ENCODE data around the gene ZNF593. TPM values are rescaled to one million over a fixed set of nuclear protein-coding genes. Genes with fewer than 3 reads are reported as not detected.
A peak's percentile ranks its signal among the peaks of the same experiment; 100 is the strongest.

Gene ZNF593
- polyA plus RNA-seq, 1 of the 3 experiments (the other 2 are of a cell fraction), result 64.8 TPM

GRCh38 chr1:26162220-26162709 lies 7.4 kb upstream of the ZNF593 start:
- CTCF ChIA-PET, result interaction anchor here (0.9 to 13.7 kb wide), 7 partner anchors 15 to 160 kb away, joined by 3 to 131 read pairs (median 9); no protein-coding TSS in a partner anchor

GRCh38 chr1:26163684-26164035 lies 6.0 kb upstream of the ZNF593 start:
- Histone ChIP-seq H3K4me1 (ENCODE audit: control insufficient read depth in 1 of 2, insufficient read depth in 2 of 2, low read depth in 1 of 2, low read length in 1 of 2) (peaks cover 0 to 18% of the 10 kb centered on the region in 2 experiments; a peak in 1 of 4 replicates), H3K4me3 (ENCODE audit: low read depth in 2 of 2, low read length in 1 of 2) (peak overlapping the region; percentile 49 to 56), H3K9me3 (no peaks in the 10 kb centered on the region), H3K27me3 (ENCODE audit: insufficient read depth) (no peaks in the 10 kb centered on the region), H3F3A (replicated peaks; ENCODE audit: insufficient read depth) (peaks cover under 1% of the 10 kb centered on the region), H3K9me2 (no peaks in the 10 kb centered on the region), H3K36me3 (replicated peaks in 1 of 2; ENCODE audit: control insufficient read depth in 1 of 2, insufficient read depth in 2 of 2, low read length in 1 of 2) (no peaks in the 10 kb centered on the region), H3K4me2 (peak overlapping the region; percentile 67; the same call in 1 of the 2 replicates), H3K79me2 (ENCODE audit: insufficient read depth) (no peaks in the 10 kb centered on the region), H4K20me1 (ENCODE audit: insufficient read depth) (no peaks in the 10 kb centered on the region), H3K9ac (no peak overlapping the region), H2AFZ (ENCODE audit: low read depth) (peak overlapping the region; percentile 81; the same call in 1 of the 2 replicates), H3K27ac (ENCODE audit: low read depth in 2 of 2, low read length in 1 of 2) (no peak overlapping the region)
- POLR2A ChIA-PET, result no interaction called here
- CTCF ChIA-PET, result interaction anchor here (0.7 to 13.7 kb wide), 20 partner anchors 9 to 268 kb away, joined by 3 to 131 read pairs (median 4); partner anchors contain the start of genes CEP85 and SLC30A2
- no peak for TF ChIP-seq GATA2 (CRISPR knock-in tag; IDR thresholded peaks at IDR 0.05)
- no peak for TF ChIP-seq RFX5 (IDR thresholded peaks at IDR 0.05; ENCODE audit: low read length)
- no peak for TF ChIP-seq REST (IDR thresholded peaks at IDR 0.05; ENCODE audit: low read depth, low read length)
- DNase-seq, result no peak
- 97% methylated on average over 8 of the region's 9 CpGs for WGBS (ENCODE audit: low lambda C conversion rate)

More at GRCh38 chr1:26162220-26162709, 7.4 kb upstream of the ZNF593 start:
- H3K9ac ChIP-seq, result no peak overlapping the region
- TF ChIP-seq RXRA (IDR thresholded peaks at IDR 0.05; ENCODE audit: borderline replicate concordance, low read depth), result no peak
- TF ChIP-seq USF2 (IDR thresholded peaks at IDR 0.05; ENCODE audit: borderline replicate concordance, low read depth, low read length), result no peak
- no peak for TF ChIP-seq MEF2A (IDR thresholded peaks at IDR 0.05; ENCODE audit: borderline replicate concordance, low read depth)
- TF ChIP-seq MAX (IDR thresholded peaks at IDR 0.05; ENCODE audit: low read depth), result no peak
- no peak for TF ChIP-seq TEAD4 (IDR thresholded peaks at IDR 0.05; ENCODE audit: borderline replicate concordance, insufficient read depth)
- no peak for TF ChIP-seq NRF1 (IDR thresholded peaks at IDR 0.05; ENCODE audit: low read depth, low read length)
- no peak for TF ChIP-seq EZH2phosphoT487 (IDR thresholded peaks at IDR 0.05; ENCODE audit: borderline replicate concordance, low read depth)
- TF ChIP-seq RCOR1 (IDR thresholded peaks at IDR 0.05; ENCODE audit: low read length), result no peak
- no peak for TF ChIP-seq PBX3 (IDR thresholded peaks at IDR 0.05)
- no peak for TF ChIP-seq POLR2AphosphoS5 (IDR thresholded peaks at IDR 0.05; ENCODE audit: low read depth, low read length)
- no peak for TF ChIP-seq GABPA (IDR thresholded peaks at IDR 0.05; ENCODE audit: low read depth)
- no peak for TF ChIP-seq FOXJ3 (CRISPR knock-in tag; IDR thresholded peaks at IDR 0.05)
- no peak for TF ChIP-seq TCF12 (IDR thresholded peaks at IDR 0.05)
- H4K20me1 ChIP-seq (ENCODE audit: insufficient read depth), result no peaks in the 10 kb centered on the region
- WGBS (ENCODE audit: low lambda C conversion rate), result 76% methylated on average over 20 of the region's 21 CpGs
- H2AFZ ChIP-seq (ENCODE audit: low read depth), result no peak overlapping the region
- peaks cover 0 to 23% of the 10 kb centered on the region in 2 experiments; a peak in 1 of 4 replicates for H3K4me1 ChIP-seq (ENCODE audit: control insufficient read depth in 1 of 2, insufficient read depth in 2 of 2, low read depth in 1 of 2, low read length in 1 of 2)
- POLR2A ChIA-PET, result interaction anchor here (1.5 kb wide), 1 partner anchor 51 kb away, joined by 3 read pairs; the partner anchor contains the start of gene PDIK1L
- no peak overlapping the region for H3K4me3 ChIP-seq (ENCODE audit: low read depth in 2 of 2, low read length in 1 of 2)
- H3K9me3 ChIP-seq, result no peaks in the 10 kb centered on the region
- no peaks in the 10 kb centered on the region for H3F3A ChIP-seq (replicated peaks; ENCODE audit: insufficient read depth)
- H3K9me2 ChIP-seq, result no peaks in the 10 kb centered on the region
- no peaks in the 10 kb centered on the region for H3K27me3 ChIP-seq (ENCODE audit: insufficient read depth)
- no peak overlapping the region for H3K27ac ChIP-seq (ENCODE audit: low read depth in 2 of 2, low read length in 1 of 2)
- H3K4me2 ChIP-seq, result peak overlapping the region; percentile 33; the same call in 1 of the 2 replicates
- DNase-seq, result no peak
- no peaks in the 10 kb centered on the region for H3K36me3 ChIP-seq (replicated peaks in 1 of 2; ENCODE audit: control insufficient read depth in 1 of 2, insufficient read depth in 2 of 2, low read length in 1 of 2)
- H3K79me2 ChIP-seq (ENCODE audit: insufficient read depth), result no peaks in the 10 kb centered on the region

Measured in SK-N-SH (cell line).